Naive thymus-derived CD4-positive, alpha-beta T cell (primary cell): ENCODE results near the gene SORCS2. TPM values are rescaled to one million over a fixed set of nuclear protein-coding genes. Genes with fewer than 3 reads are reported as not detected.

Experiments used
- ATAC-seq: fragments of 150-1000 bp; cut with Tn5 transposase; 2 replicates; pipeline ENCODE4 v1.10.0; 2021; ENCODE audit warnings: mild to moderate bottlenecking, moderate library complexity
- CTCF ChIA-PET: fragments of 350-600 bp; sonication (Branson Sonifier 250); formaldehyde crosslinking; loops from one replicate; lab custom pipeline; 2021; ENCODE audit warnings: antibody characterized with exemption; lab: Charles Lee
- POLR2A ChIA-PET: fragments of 350-600 bp; sonication (Branson Sonifier 250); formaldehyde crosslinking; loops from one replicate; lab custom pipeline; 2021; ENCODE audit warnings: antibody characterized with exemption, inconsistent platforms; lab: Charles Lee
- DNase-seq, 9 donors: peaks; one replicate each; pipeline versions ENCODE4 v3.0.0 to v3.0.0-alpha.2; 2020 to 2022; ENCODE audit warnings: mixed read lengths in 1 of 9
- H3K27ac ChIP-seq: one replicate; pipeline ENCODE4 v1.7.0; 2013; ENCODE audit warnings: mild to moderate bottlenecking, low read depth, low read length, moderate library complexity
- H3K27me3 ChIP-seq, 2 donors: one replicate each; pipeline ENCODE4 v1.7.0; 2013; ENCODE audit warnings: low read length in 2 of 2, mild to moderate bottlenecking in 2 of 2, moderate library complexity in 2 of 2; ENCODE audit not compliant: control insufficient read depth in 2 of 2, insufficient read depth in 2 of 2
- H3K36me3 ChIP-seq, 3 experiments: 1 replicate in 2 of 3; 2 replicates in 1 of 3; pipeline ENCODE4 v1.7.0; 2013; ENCODE audit warnings: low read length in 3 of 3, mild to moderate bottlenecking in 3 of 3, moderate library complexity in 1 of 3; ENCODE audit not compliant: insufficient read depth in 3 of 3, control insufficient read depth in 2 of 3
- H3K4me1 ChIP-seq, 2 donors: one replicate each; pipeline ENCODE4 v1.7.0; 2013; ENCODE audit warnings: low read length in 2 of 2, mild to moderate bottlenecking in 2 of 2, moderate library complexity in 1 of 2; ENCODE audit not compliant: control insufficient read depth in 2 of 2, insufficient read depth in 2 of 2
- H3K4me3 ChIP-seq: 2 replicates; pipeline ENCODE4 v1.7.0; 2013; ENCODE audit warnings: mild to moderate bottlenecking, low read length
- H3K9me3 ChIP-seq, 3 experiments: 1 replicate in 2 of 3; 2 replicates in 1 of 3; pipeline ENCODE4 v1.7.0; 2013; ENCODE audit warnings: low read length in 3 of 3; ENCODE audit not compliant: control insufficient read depth in 2 of 3
- H3K27ac Mint-ChIP-seq, 9 donors: one replicate each; pipeline ENCODE4 v1.8.0; 2020 to 2022; ENCODE audit warnings: mixed read lengths in 9 of 9, mild to moderate bottlenecking in 8 of 9, moderate library complexity in 5 of 9, inconsistent platforms in 2 of 9
- H3K27me3 Mint-ChIP-seq, 5 donors: one replicate each; pipeline ENCODE4 v1.8.0; 2021 to 2022; ENCODE audit warnings: mixed read lengths in 5 of 5, mild to moderate bottlenecking in 1 of 5
- H3K36me3 Mint-ChIP-seq, 5 donors: one replicate each; pipeline ENCODE4 v1.8.0; 2020 to 2022; ENCODE audit warnings: mixed read lengths in 5 of 5, mild to moderate bottlenecking in 3 of 5, inconsistent platforms in 1 of 5
- H3K4me1 Mint-ChIP-seq, 7 donors: one replicate each; pipeline ENCODE4 v1.8.0; 2020 to 2022; ENCODE audit warnings: mixed read lengths in 7 of 7, mild to moderate bottlenecking in 3 of 7, inconsistent platforms in 1 of 7
- H3K4me3 Mint-ChIP-seq, 10 donors: one replicate each; pipeline ENCODE4 v1.8.0; 2020 to 2022; ENCODE audit warnings: mild to moderate bottlenecking in 10 of 10, mixed read lengths in 10 of 10, moderate library complexity in 6 of 10, inconsistent platforms in 2 of 10
- H3K9me3 Mint-ChIP-seq, 11 donors: one replicate each; pipeline ENCODE4 v1.8.0; 2020 to 2022; ENCODE audit warnings: mixed read lengths in 11 of 11, mild to moderate bottlenecking in 4 of 11, inconsistent platforms in 1 of 11, moderate library complexity in 1 of 11
- intact Hi-C, 2 donors: fragments of 100-400 bp; cut with micrococcal nuclease; formaldehyde crosslinking; loops; one replicate each; pipeline ENCODE4 v1.15.1; 2023
- polyA plus RNA-seq, 2 donors: library from polyadenylated mRNA; unstranded; fragments of 300-500 nt; fragmentation: Illumina TruSeq; gene quantifications; one replicate each; pipeline ENCODE4 v1.2.3, GENCODE V29; 2021
- total RNA-seq, 6 experiments: library from RNA in 5 of 6; stranded (reverse) in 5 of 6; gene quantifications; 1 replicate in 5 of 6; 2 replicates in 1 of 6; pipeline ENCODE4 v1.2.3 and lab custom pipeline; 2021 to 2026

SORCS2 gene
- total and polyA plus RNA-seq, 7 experiments from 2014 or later, result 0.10 TPM; not detected in 6

DNA sequence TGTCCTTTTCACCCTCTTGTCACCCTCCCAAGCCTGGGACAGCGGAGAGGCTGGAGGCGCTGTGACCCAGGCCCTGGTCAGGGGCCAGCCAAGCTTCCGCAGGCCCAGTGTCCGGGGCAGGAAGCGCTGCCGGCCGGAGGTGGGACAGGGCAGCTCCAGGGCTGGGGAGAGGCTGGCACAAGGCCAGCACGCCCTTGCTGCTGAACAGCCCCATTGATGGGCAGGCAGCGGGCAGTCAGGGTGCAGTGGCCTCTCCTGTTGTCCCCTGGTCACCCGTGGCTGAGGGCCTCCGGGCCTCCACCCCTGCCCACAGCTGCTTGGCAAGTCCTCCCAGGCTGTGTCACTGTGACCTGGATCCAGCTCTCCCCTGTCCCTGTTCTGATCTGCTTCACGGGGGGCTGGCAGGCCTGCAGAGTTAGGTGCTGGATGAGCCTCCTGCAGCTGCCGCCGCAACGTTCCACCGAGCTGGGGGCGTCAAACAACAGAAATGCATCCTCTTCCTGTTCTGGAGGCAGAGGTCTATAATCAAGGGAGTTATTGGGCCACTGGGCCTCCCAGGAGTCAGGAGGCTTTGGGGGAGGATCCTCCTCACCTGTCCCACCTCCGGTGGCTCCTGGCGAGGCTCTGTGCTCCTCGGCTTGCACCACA lies 134.5 kb downstream of the SORCS2 start:
- POLR2A ChIA-PET, result no interaction called here
- CTCF ChIA-PET, result no interaction called here
- H3K27me3 ChIP-seq, result no peaks in the 10 kb centered on the region

DNA sequence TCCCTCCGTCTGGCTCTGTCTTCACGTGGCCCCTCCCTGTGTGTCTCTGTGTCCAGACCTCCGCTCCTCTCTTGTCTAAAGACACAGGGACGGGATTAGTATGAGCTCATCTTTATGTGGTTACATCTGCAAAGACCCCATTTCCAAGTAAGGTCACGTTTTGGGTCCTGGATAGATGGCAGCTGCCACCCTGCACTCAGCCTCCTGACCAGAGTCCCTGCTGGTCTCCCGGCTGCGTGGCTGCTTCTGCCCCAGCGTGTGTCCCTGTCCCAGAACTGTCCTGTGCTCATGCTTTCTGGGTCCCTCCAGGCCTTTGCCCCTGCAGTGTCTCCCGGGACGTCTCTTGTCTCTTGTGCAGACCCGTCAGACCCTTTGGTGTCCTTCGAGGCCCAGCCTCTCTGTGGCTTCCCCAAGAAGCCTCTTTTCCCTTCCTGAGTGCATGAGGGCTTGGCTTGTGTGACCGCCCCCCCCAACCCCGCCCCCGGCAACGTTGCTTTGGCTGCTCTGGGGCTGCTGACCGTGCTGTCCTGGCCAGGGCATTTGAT lies 135.1 kb downstream of the SORCS2 start:
- Mint-ChIP-seq H3K27me3 (peaks cover 0 to 22% (median 6%) of the 10 kb centered on the region in 5 donors), H3K4me1 (peaks cover 0 to 10% (median 0%) of the 10 kb centered on the region in 7 donors), H3K27ac (no peak overlapping the region), H3K36me3 (no peaks in the 10 kb centered on the region), H3K4me3 (no peak overlapping the region), H3K9me3 (peaks cover 0 to 6% (median 0%) of the 10 kb centered on the region in 11 donors)
- intact Hi-C loops, result no loop called here
- no peak overlapping the region for H3K4me3 ChIP-seq
- no peaks in the 10 kb centered on the region for H3K27me3 ChIP-seq
- DNase-seq, result no peak
- no peaks in the 10 kb centered on the region for H3K9me3 ChIP-seq
- no peak for ATAC-seq
- peaks cover 0 to 18% of the 10 kb centered on the region in 2 donors for H3K4me1 ChIP-seq
- ChIA-PET CTCF (no interaction called here), POLR2A (no interaction called here)
- no peaks in the 10 kb centered on the region for H3K36me3 ChIP-seq
- no peak overlapping the region for H3K27ac ChIP-seq

More for the DNA sequence above, 134.5 kb downstream of the SORCS2 start:
- Histone ChIP-seq H3K4me3 (no peak overlapping the region), H3K36me3 (no peaks in the 10 kb centered on the region), H3K9me3 (peaks cover 0 to 3% (median 0%) of the 10 kb centered on the region in 3 experiments), H3K27ac (no peak overlapping the region), H3K4me1 (peaks cover 0 to 18% of the 10 kb centered on the region in 2 donors)
- Mint-ChIP-seq H3K9me3 (peaks cover 0 to 6% (median 0%) of the 10 kb centered on the region in 11 donors), H3K36me3 (no peaks in the 10 kb centered on the region), H3K4me1 (peaks cover 0 to 10% (median 0%) of the 10 kb centered on the region in 7 donors), H3K4me3 (no peak overlapping the region), H3K27me3 (peaks cover 0 to 22% (median 8%) of the 10 kb centered on the region in 5 donors), H3K27ac (no peak overlapping the region)
- intact Hi-C loops, result no loop called here
- ATAC-seq (no peak), DNase-seq (no peak)

DNA sequence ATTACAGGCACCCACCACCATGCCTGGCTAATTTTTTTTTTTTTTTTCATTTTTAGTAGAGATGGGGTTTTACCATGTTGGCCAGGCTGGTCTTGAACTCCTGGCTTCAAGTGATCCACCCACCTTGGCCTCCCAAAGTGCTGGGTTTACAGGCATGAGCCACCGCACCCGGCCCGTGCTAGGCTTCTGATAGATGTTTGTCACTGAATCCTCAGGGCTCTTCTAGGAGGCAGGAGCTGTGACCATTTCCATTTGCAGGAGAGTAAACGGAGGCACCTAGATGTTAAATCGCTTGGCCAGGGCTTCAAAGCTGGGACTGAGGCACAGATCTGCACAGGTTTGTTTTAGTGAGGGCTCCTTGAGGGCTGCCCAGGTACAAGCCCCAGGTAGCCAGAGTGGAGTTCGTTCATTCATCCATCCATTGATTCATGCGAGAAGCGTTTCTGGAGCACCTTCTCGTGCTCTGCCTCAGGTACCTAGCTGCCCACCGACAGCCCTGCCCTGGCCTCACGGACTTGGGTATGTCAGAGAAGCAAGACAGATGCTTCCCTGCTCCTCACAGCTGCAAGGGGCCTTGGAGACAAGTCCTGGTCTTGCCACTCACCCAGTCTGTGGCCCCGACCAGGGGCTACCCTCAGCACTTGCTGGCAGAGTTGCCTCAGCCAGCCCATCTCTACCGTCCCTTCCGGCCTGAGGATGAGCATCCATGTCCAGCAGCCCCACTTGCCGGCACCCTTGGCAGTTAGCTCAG lies 136.0 kb downstream of the SORCS2 start:
- intact Hi-C loops, result no loop called here

DNA sequence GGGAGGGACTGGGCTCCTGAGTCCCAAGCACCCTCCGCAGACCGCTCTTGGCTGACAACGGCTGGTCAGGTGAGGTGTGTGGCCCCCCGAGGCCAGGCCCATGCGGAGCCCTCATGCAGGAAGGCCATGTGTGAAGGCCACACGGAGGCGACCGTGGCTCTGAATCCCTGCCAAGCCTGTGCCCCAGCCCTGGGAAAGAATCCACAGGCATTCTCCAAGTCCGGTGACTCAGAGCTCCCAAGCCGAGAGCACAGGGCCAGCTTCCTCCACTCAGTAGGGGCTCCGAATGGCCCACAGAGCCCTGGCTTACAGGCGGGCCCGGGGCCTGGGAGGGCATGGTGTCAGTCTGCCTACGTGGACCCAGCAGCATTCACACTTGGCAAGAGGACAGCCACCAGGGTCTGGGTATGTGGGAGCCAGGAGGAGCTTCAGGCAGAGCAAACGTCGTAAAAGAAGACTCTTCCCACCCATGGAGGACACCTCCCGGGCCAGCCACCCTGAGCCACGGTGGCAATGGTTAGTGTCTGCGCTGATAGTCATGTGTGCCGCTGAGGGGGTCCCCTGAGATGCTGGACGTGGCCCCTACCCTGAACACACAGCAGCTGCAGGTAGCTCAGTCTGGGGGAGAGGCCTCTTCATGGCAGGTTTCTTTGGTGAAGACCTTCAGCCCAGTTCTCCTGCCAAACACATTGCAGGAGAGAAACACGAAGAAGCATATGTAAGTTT lies 136.7 kb downstream of the SORCS2 start:
- H3K36me3 ChIP-seq, result no peaks in the 10 kb centered on the region
- H3K27ac Mint-ChIP-seq, result no peak overlapping the region
- DNase-seq, result no peak
- peaks cover 0 to 16% of the 10 kb centered on the region in 2 donors for H3K4me1 ChIP-seq
- no peaks in the 10 kb centered on the region for H3K36me3 Mint-ChIP-seq
- no peak overlapping the region for H3K27ac ChIP-seq
- ChIA-PET POLR2A (no interaction called here), CTCF (no interaction called here)
- peaks cover 0 to 10% (median 0%) of the 10 kb centered on the region in 7 donors for H3K4me1 Mint-ChIP-seq
- intact Hi-C loops, result no loop called here
- H3K27me3 Mint-ChIP-seq, result peaks cover 0 to 19% (median 6%) of the 10 kb centered on the region in 5 donors
- H3K4me3 ChIP-seq, result no peak overlapping the region
- no peaks in the 10 kb centered on the region for H3K9me3 ChIP-seq
- H3K27me3 ChIP-seq, result no peaks in the 10 kb centered on the region
- no peak for ATAC-seq
- no peak overlapping the region for H3K4me3 Mint-ChIP-seq
- H3K9me3 Mint-ChIP-seq, result no peaks in the 10 kb centered on the region

More for the DNA sequence above, 136.0 kb downstream of the SORCS2 start:
- Mint-ChIP-seq H3K4me3 (no peak overlapping the region), H3K36me3 (no peaks in the 10 kb centered on the region), H3K27me3 (peaks cover 0 to 22% (median 6%) of the 10 kb centered on the region in 5 donors), H3K4me1 (peaks cover 0 to 10% (median 0%) of the 10 kb centered on the region in 7 donors), H3K9me3 (peaks cover 0 to 2% (median 0%) of the 10 kb centered on the region in 11 donors), H3K27ac (no peak overlapping the region)
- Histone ChIP-seq H3K9me3 (no peaks in the 10 kb centered on the region), H3K36me3 (no peaks in the 10 kb centered on the region), H3K4me3 (no peak overlapping the region), H3K4me1 (peaks cover 0 to 18% of the 10 kb centered on the region in 2 donors), H3K27ac (no peak overlapping the region), H3K27me3 (no peaks in the 10 kb centered on the region)
- ATAC-seq, result no peak
- DNase-seq, result no peak
- ChIA-PET CTCF (no interaction called here), POLR2A (no interaction called here)

DNA sequence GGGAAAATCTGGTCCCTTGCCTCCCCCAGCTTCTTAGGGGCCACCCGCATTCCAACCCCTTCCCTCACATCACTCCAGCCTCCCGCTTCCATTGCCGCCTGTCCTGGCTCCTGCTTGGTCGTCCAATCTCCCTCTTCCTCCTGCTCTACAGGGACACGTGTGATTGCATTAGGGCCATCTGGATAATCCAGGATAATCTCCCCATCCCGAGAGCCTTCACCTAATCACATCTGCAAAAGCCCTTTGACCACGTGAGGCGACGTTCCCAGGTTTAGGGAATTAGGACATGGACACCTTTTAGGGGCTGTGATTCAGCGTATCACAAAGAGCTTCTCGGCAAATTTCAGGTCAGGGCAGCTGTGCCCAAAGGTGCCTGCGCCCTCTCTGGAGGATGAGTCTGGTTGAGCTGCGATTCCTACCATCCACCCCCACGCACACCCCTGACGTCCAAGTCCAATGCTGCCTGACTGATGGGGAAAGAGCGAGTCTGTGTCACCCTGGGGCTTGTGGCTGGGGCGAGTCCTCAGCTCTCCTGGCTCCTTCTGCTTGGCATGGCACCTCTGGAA lies 137.8 kb downstream of the SORCS2 start:
- intact Hi-C loops, result no loop called here

More for the DNA sequence above, 137.8 kb downstream of the SORCS2 start:
- Mint-ChIP-seq H3K27ac (no peak overlapping the region), H3K4me1 (peaks cover 0 to 9% (median 0%) of the 10 kb centered on the region in 7 donors), H3K36me3 (no peaks in the 10 kb centered on the region), H3K27me3 (peaks cover 0 to 23% (median 6%) of the 10 kb centered on the region in 5 donors), H3K4me3 (no peak overlapping the region), H3K9me3 (no peaks in the 10 kb centered on the region)
- Histone ChIP-seq H3K4me3 (no peak overlapping the region), H3K27me3 (no peaks in the 10 kb centered on the region), H3K9me3 (no peaks in the 10 kb centered on the region), H3K36me3 (no peaks in the 10 kb centered on the region), H3K27ac (no peak overlapping the region), H3K4me1 (peaks cover 0 to 10% of the 10 kb centered on the region in 2 donors)
- ATAC-seq, result no peak
- ChIA-PET POLR2A (no interaction called here), CTCF (no interaction called here)
- DNase-seq, result no peak
